ENCODE data around the gene CREG2. TPM values are rescaled to one million over a fixed set of nuclear protein-coding genes. Genes with fewer than 3 reads are reported as not detected.

The CREG2 gene
- total and polyA plus RNA-seq, 7 donors = 0.04 to 0.34 (median 0.10) TPM; not detected in 3

- no peak for TF ChIP-seq CTCF (IDR thresholded peaks at IDR 0.05)
- DNase-seq (no peak), ATAC-seq (no peak)
- Histone ChIP-seq H3K9me3 (no peaks in the 10 kb centered on the region), H3K27ac (no peak overlapping the region), H3K4me1 (no peaks in the 10 kb centered on the region), H3K36me3 (ENCODE audit: insufficient read depth in 1 of 2, low read depth in 1 of 2) (no peaks in the 10 kb centered on the region), H3K4me3 (no peak overlapping the region), H3K27me3 (ENCODE audit: insufficient read depth in 3 of 3, low read length in 2 of 3) (peaks cover 0 to 3% (median 0%) of the 10 kb centered on the region in 3 donors)
- intact Hi-C loops (cut with DNase I) = loop anchor here (5.0 kb wide), 2 partner anchors 282 to 417 kb away; partner anchors contain the start of gene MAP4K4 (in 1 of the 2)
- WGBS, 3 donors = 85 to 98% (median 90%) methylated on average over 2 of the region's 2 CpGs
These were observed 27.9 kb upstream of the CREG2 start for GRCh38 chr2:101415220-101415619.

- TF ChIP-seq CTCF (IDR thresholded peaks at IDR 0.05) = no peak
- no peak for DNase-seq
- intact Hi-C loops (cut with DNase I) = no loop called here
- Histone ChIP-seq H3K27me3 (ENCODE audit: insufficient read depth in 3 of 3, low read length in 2 of 3) (peaks cover 0 to 3% (median 3%) of the 10 kb centered on the region in 3 donors), H3K36me3 (ENCODE audit: insufficient read depth in 1 of 2, low read depth in 1 of 2) (no peaks in the 10 kb centered on the region), H3K4me3 (no peak overlapping the region), H3K27ac (no peak overlapping the region), H3K9me3 (no peaks in the 10 kb centered on the region), H3K4me1 (no peaks in the 10 kb centered on the region)
- WGBS, 3 donors = 82 to 85% (median 85%) methylated on average over 9 of the region's 9 CpGs
- ATAC-seq = no peak
These were observed 24.9 kb upstream of the CREG2 start for GRCh38 chr2:101412092-101412694.

- DNase-seq (no peak), ATAC-seq (no peak)
- 70 to 80% (median 79%) methylated on average over 5 of the region's 5 CpGs for WGBS, 3 donors
- Histone ChIP-seq H3K4me3 (no peak overlapping the region), H3K4me1 (no peaks in the 10 kb centered on the region), H3K27ac (no peak overlapping the region), H3K9me3 (no peaks in the 10 kb centered on the region), H3K27me3 (ENCODE audit: insufficient read depth in 3 of 3, low read length in 2 of 3) (peaks cover 0 to 3% (median 3%) of the 10 kb centered on the region in 3 donors), H3K36me3 (ENCODE audit: insufficient read depth in 1 of 2, low read depth in 1 of 2) (no peaks in the 10 kb centered on the region)
- TF ChIP-seq CTCF (IDR thresholded peaks at IDR 0.05) = no peak
- intact Hi-C loops (cut with DNase I) = no loop called here
These were observed 23.4 kb upstream of the CREG2 start for GRCh38 chr2:101410746-101411145.

GRCh38 chr2:101410114-101410513, 22.8 kb upstream of the CREG2 start:
- no peak overlapping the region for H3K4me3 ChIP-seq
- no peak for ATAC-seq
- no peak for TF ChIP-seq CTCF (IDR thresholded peaks at IDR 0.05)
- no peak for DNase-seq
- H3K36me3 ChIP-seq (ENCODE audit: insufficient read depth in 1 of 2, low read depth in 1 of 2) = no peaks in the 10 kb centered on the region
- no peaks in the 10 kb centered on the region for H3K4me1 ChIP-seq
- peaks cover 0 to 3% (median 3%) of the 10 kb centered on the region in 3 donors for H3K27me3 ChIP-seq (ENCODE audit: insufficient read depth in 3 of 3, low read length in 2 of 3)
- no peak overlapping the region for H3K27ac ChIP-seq
- intact Hi-C loops (cut with DNase I) = no loop called here
- WGBS, 3 donors = 87 to 91% (median 88%) methylated on average over 5 of the region's 5 CpGs
- no peaks in the 10 kb centered on the region for H3K9me3 ChIP-seq

GRCh38 chr2:101409699-101410098, 22.4 kb upstream of the CREG2 start:
- peaks cover 0 to 3% (median 1%) of the 10 kb centered on the region in 3 donors for H3K27me3 ChIP-seq (ENCODE audit: insufficient read depth in 3 of 3, low read length in 2 of 3)
- no peak overlapping the region for H3K27ac ChIP-seq
- H3K4me1 ChIP-seq = no peaks in the 10 kb centered on the region
- H3K36me3 ChIP-seq (ENCODE audit: insufficient read depth in 1 of 2, low read depth in 1 of 2) = no peaks in the 10 kb centered on the region
- no peak for TF ChIP-seq CTCF (IDR thresholded peaks at IDR 0.05)
- no peak for DNase-seq
- no peak for ATAC-seq
- H3K9me3 ChIP-seq = no peaks in the 10 kb centered on the region
- 77 to 79% (median 77%) methylated on average over 5 of the region's 5 CpGs for WGBS, 3 donors
- H3K4me3 ChIP-seq = no peak overlapping the region
- intact Hi-C loops (cut with DNase I) = no loop called here
